Activated CD8-positive, alpha-beta memory T cell treated with anti-CD3 and anti-CD28 coated beads, Interleukin-2, amount 50 U/mL, for 48 hours (primary cell): Measurements from ENCODE around the gene C1GALT1C1L.
"Not testable (repeated sequence)": the region's sequence is repeated elsewhere in the genome, so short reads cannot be mapped to it uniquely, and the experiment has no call there.

Experiments used
- DNase-seq: peaks from one replicate; pipeline ENCODE4 v3.0.0-alpha.2; 2020

Gene C1GALT1C1L

DNA sequence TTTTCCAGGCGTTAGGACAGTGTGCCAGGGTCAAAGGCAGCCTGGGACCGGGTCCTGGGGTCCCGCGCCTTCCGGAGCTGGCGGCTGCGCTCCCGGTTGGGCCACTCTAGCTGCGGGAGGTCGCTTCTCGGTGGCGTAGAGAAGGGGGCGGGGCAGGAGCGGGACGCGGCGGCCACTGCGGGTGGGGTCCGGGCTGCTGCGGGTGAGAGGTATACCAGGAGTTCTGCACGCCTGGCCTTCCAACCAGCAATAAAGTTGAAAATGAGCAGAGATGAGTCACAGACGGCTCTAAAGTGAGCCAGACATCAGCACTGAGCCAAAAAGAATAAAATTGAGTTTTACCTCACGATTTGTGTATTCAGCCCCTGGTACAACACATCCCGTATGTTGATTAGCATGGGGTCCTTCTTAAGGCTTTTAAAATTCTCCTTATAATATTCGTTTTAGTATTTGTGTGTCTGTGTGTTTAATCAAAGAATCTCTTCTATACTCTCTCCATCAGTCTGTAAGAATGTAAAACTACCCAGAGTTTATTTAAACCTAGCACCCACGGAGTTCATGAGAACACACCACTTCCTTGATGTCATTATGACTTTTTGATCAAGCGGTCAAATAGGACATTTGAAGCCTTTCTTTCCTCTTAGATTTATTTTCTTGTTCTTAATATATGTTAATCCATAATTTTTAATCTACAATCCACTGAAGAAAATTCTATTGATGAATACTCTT, at the start of gene C1GALT1C1L:
Gene C1GALT1C1L (minus strand): TSS at position 108 of the 729 bp plus-strand sequence. CDS start 107 bp downstream, at position 1.
- DNase-seq, result peak; percentile 73

- DNase-seq, result no peak
Measured at GRCh38 chr2:43725711-43726246, 49.5 kb upstream of the C1GALT1C1L start.

GRCh38 chr2:43724728-43725526, 48.7 kb upstream of the C1GALT1C1L start:
- DNase-seq, result no peak

DNA sequence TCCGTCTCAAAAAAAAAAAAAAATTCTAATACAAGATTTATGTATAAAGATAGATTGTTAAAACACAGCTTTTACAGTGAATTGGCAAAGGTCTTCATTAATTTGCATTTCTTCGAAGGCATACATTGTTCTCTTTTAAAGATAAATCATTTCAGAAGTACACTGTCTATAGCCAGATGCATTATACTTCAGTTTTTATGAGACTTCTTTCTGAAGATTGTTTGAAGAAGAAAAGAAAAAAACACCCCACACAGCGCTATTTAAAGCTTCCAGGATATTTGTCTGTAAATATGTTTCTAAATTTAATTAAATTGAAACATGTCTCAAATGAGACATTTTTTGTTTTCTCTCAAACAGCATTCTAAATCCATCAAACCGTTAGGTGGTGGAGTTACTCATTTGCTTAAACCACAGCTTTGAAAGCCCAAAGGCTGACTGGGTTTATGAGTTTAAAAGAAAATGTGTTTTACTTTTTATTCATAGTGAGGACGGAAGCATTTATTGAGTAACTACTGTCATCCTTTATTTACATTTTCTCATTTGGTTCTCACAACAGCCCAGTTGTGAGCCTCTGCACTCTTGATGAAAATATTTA, 42.4 kb upstream of the C1GALT1C1L start:
- no peak for DNase-seq

DNA sequence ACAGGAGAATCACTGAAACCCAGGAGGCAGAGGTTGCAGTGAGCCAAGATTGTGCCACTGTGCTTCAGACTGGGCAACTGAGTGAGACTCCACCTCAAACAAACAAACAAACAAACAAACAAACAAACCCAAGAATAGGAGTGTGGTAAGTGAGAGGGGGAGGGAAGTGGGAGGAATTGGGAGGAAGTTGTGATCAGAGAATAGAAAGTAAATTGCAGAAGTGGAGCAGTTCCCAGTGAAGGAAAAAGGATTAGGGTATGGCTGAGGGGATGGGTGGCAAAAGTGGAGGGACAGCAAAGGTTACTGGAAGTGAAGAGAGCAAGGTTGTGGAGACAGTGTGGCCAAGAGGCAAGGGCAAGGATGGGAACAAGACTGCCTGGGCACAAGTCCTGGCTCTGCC, 41.1 kb upstream of the C1GALT1C1L start:
- no peak for DNase-seq

GRCh38 chr2:43715300-43716098, 39.3 kb upstream of the C1GALT1C1L start:
- DNase-seq, result no peak

DNA sequence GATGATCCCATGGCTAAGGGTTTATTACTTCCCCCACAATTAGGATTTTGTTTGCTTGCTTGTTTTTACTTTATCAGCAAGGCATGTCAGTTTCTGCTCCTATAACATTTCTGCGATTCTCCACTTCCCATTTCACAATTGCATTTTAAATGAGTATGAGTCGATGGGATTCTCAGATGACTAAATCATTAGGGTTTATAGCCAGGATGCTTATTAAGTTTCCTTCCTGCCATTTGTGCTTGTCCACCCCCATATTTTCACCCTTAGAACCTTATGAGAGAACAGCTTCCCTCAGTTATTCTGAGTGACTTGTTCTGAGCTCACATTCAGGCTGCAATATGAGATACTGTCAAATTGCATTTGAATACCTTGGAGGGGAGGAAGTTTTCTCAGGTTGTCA, 37.9 kb upstream of the C1GALT1C1L start:
- DNase-seq, result no peak

GRCh38 chr2:43710866-43711265, 34.6 kb upstream of the C1GALT1C1L start:
- DNase-seq, result no peak

GRCh38 chr2:43708891-43709290, 32.7 kb upstream of the C1GALT1C1L start:
- no peak for DNase-seq

DNA sequence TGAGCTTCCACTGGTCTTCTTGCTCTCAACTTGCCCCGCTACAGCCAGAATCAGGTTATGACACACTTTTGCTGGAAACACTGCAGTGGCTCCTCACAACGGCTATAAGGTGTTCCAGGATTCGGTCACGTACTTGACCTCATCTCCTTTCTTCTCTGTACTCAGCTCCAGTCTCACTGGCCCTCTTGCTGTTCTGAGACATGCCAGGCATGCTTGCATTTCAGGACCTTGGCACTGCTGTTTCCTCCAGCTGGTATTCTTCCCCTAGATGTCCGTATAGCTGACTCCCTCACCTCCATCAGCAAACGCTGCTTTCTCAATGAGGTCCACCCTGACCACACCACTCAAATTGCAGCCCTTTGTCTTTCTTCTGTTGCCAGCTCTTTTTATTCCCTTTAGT, 31.9 kb upstream of the C1GALT1C1L start:
- no peak for DNase-seq

GRCh38 chr2:43707255-43708015, 31.2 kb upstream of the C1GALT1C1L start:
- DNase-seq, result no peak

DNA sequence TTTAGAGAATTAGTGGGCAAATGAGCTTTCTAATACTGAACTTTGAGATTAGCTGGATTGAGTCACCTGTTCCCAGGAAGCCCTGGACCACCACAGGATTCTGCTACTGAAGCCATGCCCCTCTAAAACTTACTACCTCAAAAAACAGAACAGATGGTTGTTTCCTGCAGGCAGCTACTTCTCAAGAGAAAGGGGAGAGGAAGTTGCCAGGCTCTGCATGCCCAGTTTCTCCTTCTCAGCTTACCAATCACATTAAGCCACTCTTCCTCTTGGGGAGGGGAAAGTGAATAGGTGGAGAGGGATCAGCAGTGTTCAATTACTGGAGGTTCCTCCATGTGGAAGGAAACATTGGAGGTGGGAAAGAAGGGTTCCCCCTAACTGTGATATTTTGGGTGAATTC, 24.9 kb upstream of the C1GALT1C1L start:
- DNase-seq, result no peak

DNA sequence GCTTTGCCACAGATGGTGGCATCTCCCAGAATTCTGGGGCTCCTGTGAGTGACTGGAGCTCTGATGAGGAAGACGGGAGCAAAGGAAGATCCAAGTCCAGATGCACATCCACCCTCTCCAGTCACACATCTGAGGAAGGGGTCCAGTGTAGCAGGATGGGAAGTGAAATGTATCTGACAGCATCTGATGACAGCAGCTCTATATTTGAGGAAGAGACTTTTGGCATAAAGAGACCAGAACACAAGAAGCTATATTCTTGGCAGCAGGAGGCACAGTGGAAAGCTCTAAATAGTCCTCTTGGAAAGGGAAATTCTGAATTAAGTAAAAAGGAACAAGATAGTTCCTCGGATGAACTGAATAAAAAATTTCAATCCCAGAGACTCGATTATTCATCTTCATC, 23.5 kb upstream of the C1GALT1C1L start:
- DNase-seq, result no peak

DNA sequence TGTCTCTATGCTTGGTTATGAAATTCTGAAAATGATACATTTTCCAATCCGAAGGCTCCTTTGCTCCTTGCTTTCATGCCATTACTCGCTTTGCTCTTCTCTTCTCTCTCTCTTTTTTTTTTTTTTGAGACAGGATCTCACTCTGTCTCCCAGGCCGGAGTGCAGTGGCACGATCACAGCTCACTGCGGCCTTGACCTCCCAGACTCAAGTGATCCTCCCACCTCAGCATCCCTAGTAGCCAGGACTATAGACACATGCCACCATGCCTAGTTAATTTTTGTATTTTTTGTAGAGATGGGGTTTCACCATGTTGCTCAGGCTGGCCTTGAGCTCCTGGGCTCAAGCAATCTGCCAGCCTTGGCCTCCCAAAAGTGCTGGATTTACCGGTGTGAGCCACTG, 21.9 kb upstream of the C1GALT1C1L start:
- DNase-seq, result not testable (repeated sequence)

DNA sequence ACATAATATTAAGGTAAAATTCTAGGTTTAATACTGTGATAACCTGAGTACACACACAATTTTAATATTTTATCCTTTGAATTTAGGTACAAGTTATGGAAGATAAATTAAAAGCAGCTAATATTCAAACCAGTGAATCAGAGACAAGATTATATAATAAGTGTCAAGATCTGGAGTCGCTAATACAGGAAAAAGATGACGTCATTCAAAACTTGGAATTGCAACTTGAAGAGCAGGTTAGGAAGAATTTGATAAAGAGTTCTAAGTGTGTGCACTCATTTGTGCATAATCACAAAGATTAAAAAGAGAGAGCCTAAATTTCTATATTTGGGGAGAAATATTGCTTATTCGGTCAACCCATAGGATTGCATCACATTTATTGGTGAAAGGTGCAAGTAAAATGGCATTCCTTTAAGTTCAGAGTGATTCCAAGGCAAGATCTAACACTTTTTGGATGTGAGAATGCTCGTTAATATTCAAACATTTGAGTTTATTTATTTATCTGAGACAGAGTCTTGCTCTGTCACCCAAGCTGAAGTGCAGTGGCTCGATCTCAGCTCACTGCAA, 16.3 kb upstream of the C1GALT1C1L start:
- DNase-seq, result no peak

DNA sequence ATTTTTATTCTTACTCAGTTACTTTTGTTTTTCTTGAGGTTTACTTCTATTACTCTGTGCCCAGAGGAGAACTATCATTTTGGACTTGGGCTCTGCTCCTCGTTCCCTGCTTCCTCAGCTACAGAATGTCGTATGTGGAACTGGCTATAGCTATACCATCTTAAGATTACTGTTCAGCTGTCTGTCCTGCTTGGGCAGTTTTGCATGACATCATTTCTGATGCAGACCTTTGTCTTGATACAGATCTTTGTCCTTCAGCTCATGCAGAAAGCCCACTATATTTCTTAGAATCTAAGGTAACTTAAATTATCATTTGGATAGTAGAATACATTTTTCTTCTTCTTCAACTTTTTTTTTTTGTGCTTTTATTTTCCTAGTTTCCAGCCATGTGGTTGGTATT, 13.8 kb upstream of the C1GALT1C1L start:
- DNase-seq, result no peak

DNA sequence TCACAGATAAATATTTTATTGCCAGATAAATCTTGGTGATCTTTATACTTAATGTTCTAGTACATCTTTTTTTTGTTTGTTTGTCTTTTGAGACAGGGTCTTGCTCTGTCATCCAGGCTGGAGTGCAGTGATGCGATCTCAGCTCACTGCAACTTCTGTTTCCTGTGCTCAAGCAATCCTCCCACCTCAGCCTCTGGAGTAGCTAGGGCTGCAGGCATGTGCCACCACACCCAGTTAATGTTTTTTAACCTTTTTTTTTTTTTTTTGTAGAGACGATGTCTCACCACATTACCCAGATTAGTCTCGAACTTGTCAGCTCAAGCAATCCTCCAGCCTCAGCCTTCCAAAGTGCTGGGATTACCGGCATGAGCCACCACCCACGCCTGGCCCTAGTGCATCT, 9.1 kb upstream of the C1GALT1C1L start:
- no peak for DNase-seq

DNA sequence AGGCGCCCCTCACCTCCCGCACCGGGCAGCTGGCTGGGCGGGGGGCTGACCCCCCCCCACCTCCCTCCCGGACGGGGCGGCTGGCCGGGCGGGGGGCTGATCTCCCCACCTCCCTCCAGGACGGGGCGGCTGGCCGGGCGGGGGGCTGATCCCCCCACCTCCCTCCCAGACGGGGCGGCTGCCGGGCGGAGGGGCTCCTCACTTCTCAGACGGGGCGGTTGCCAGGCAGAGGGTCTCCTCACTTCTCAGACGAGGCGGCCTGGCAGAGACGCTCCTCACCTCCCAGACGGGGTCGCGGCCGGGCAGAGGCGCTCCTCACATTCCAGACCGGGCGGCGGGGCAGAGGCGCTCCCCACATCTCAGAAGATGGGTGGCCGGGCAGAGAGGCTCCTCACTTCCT, 1.6 kb upstream of the C1GALT1C1L start:
- DNase-seq, result not testable (repeated sequence)

DNA sequence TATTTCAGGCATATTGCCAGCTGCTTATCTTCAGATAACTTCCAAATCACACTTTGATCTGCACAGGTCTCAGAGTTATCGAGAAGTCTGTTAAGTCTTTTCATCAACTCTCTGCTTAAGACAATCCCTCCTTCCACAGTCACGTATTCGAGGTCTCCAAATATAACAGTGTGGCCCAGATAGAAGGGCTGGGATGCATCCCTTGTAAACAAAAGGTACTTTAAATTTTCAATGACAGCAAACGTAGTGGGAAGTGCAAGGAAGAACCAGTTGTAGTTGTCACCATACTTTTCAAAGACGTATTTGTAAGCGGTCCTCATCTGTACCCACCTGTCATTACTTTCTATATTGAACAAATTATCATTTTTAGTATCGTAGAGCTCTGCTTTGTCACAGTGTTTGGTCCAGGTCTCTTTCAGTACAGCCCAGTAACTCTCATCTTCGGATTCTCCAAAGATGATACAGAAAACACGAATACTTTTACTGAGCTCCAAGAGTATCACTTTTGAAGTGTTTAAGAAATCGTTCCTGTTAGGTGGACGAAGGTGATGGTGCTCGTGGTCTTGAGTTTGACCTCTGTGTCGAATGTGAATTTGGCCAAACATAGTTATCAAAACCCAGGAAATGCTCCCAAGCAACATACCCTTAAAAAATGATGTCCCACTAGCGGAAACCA, 445 bp downstream of the C1GALT1C1L start:
- DNase-seq, result no peak

GRCh38 chr2:43657241-43657640, 19.0 kb downstream of the C1GALT1C1L start:
- DNase-seq, result no peak

DNA sequence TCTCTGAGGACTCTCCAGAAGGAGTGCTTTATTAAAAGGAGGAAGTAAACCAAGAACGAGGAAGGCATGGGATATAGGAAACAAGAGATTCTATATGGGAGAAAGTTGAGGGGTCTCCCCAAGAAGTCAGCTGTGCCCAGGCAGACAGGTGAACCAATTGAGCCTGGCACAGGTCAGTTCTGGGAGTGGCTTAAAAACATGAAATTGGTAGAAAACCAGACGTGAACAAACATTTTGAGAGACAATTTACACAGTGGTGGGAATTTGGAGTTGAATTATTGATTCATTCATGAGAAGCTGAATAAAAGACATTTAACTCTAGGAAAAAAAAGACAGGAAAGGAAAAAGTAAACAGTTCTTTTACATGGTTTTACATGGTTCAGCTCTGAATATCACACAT, 22.7 kb downstream of the C1GALT1C1L start:
- no peak for DNase-seq
